ENCODE results near the gene OMD. TPM values are rescaled to one million over a fixed set of nuclear protein-coding genes. Genes with fewer than 3 reads are reported as not detected.

The OMD gene
- total RNA-seq, 1 experiment from 2014 or later = not detected

DNA sequence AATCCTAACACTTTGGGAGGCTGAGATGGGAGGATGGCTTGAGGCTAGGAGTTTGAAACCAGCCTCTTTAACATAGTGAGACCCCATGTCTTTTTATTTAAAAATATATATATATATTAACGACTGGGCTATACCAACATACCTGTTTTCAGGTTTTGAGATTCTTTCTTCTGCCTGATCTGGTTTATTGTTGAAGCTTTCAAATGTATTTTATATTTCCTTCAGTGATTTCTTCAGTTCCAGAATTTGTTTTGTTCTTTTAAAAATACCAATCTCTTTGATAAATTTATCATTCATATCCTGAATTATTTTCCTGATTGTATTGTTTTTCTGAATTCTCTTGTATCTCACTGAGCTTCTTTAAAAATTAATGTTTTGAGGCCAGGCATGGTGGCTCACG, 51.1 kb downstream of the OMD start:
- DNase-seq (ENCODE audit: low read depth) = no peak

DNA sequence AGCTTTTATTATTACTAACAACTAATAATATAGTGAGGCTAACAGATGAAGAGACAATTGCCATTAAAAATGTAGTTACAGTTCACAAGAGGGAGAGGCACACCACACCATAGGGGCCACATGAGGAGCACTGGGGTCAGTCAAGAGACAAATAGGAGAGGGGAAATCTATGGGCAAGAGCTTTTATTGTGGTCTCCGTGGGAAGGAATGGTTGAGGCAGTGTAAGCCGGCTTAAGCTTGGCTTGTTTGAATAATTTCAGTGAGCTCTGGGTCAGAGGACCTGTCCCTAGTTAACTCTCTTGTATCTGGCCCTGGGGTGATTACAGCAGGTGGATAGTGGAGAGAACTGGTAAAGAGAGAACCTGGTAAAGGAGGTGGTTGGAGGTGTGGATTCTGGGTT, 55.2 kb downstream of the OMD start:
- DNase-seq (ENCODE audit: low read depth) = no peak

Other genes starting within 250 kb of the OMD start
- gene IARS1, start 130.8 kb downstream of the OMD start, total RNA-seq (2014; rRNA removed; shearing (Covaris generic)) = 275 and 327 TPM in 2 replicates
- 21.8 and 31.5 TPM in 2 replicates for gene NOL8, start 99.1 kb downstream of the OMD start, total RNA-seq (2014; rRNA removed; shearing (Covaris generic))
- 16.0 TPM in 2 replicates for gene CENPP, start 98.5 kb downstream of the OMD start, total RNA-seq (2014; rRNA removed; shearing (Covaris generic))
- gene OGN, start 19.9 kb downstream of the OMD start, total RNA-seq (2014; rRNA removed; shearing (Covaris generic)) = not detected in 2 replicates
- not detected in 2 replicates for gene ASPN, start 58.0 kb upstream of the OMD start, total RNA-seq (2014; rRNA removed; shearing (Covaris generic))
- 0.11 and 0.17 TPM in 2 replicates for gene ECM2, start 111.5 kb upstream of the OMD start, total RNA-seq (2014; rRNA removed; shearing (Covaris generic))
- 21.5 and 25.0 TPM in 2 replicates for gene IPPK, start 245.7 kb upstream of the OMD start, total RNA-seq (2014; rRNA removed; shearing (Covaris generic))